Testis (tissue), 3 donors: ENCODE results near the gene TTLL3. TPM values are rescaled to one million over a fixed set of nuclear protein-coding genes. Genes with fewer than 3 reads are reported as not detected.

Source experiments
- DNase-seq: peaks from one replicate; pipeline ENCODE4 v3.0.0-alpha.2; 2019
- H3K27ac ChIP-seq, 2 donors: fragments of 200-600 bp; sonication (generic); one replicate each; pipeline ENCODE4 v1.5.1; 2019
- H3K27me3 ChIP-seq: fragments of 200-600 bp; sonication (generic); one replicate; pipeline ENCODE4 v1.5.1; 2019
- H3K36me3 ChIP-seq: fragments of 200-600 bp; sonication (generic); one replicate; pipeline ENCODE4 v1.5.1; 2017; ENCODE audit warnings: low read depth; ENCODE audit errors: missing control alignments
- H3K4me1 ChIP-seq: fragments of 200-600 bp; sonication (generic); one replicate; pipeline ENCODE4 v1.5.1; 2019
- H3K4me3 ChIP-seq, 2 donors: fragments of 200-600 bp; sonication (generic); one replicate each; pipeline ENCODE4 v1.5.1; 2017 to 2019
- H3K9me3 ChIP-seq: fragments of 200-600 bp; sonication (generic); one replicate; pipeline ENCODE4 v1.5.1; 2017
- POLR2A ChIP-seq: fragments of 450-650 bp; IDR thresholded peaks from one replicate; pipeline ENCODE4 v1.6.1; 2017; ENCODE audit warnings: antibody characterized with exemption, mild to moderate bottlenecking, moderate library complexity
- WGBS, 2 donors: methylation state at CpG; one replicate each; pipeline ENCODE4 v1.1.5; 2018; 5-methylcytosine and 5-hydroxymethylcytosine counted together
- intact Hi-C: fragments of 100-400 bp; cut with DNase I; formaldehyde crosslinking; loops from one replicate; pipeline ENCODE4 v1.15.1; 2023; ENCODE audit warnings: low total_unique reads
- polyA plus RNA-seq: library from polyadenylated mRNA; stranded (reverse); fragments of 350-450 nt; fragmentation: Illumina TruSeq; extraction: RNeasy Lipid Tissue Mini Kit (QIAGEN cat#74804); gene quantifications from one replicate; pipeline ENCODE4 v1.2.3, GENCODE V29; 2014; ENCODE audit warnings: low read depth, low replicate concordance; ENCODE audit not compliant: insufficient read depth
- total RNA-seq, 2 donors: library from RNA; depleted of rRNA; stranded (reverse); fragments of >200 nt; gene quantifications; one replicate each; pipeline ENCODE4 v1.2.3, GENCODE V29; 2016
- TF ChIP-seq, protein P1 (sequence below), 3 experiments: fragments of 450-650 bp in 2 of 3; fragments of 200-600 bp in 1 of 3; sonication (generic) in 1 of 3; IDR thresholded peaks; one replicate each; pipeline ENCODE4 v1.5.1; 2016 to 2019; ENCODE audit warnings: antibody characterized with exemption in 3 of 3, mild to moderate bottlenecking in 2 of 3, moderate library complexity in 1 of 3

Gene TTLL3
- total and polyA plus RNA-seq, 3 donors from 2014 or later = 104 to 163 (median 142) TPM

DNA sequence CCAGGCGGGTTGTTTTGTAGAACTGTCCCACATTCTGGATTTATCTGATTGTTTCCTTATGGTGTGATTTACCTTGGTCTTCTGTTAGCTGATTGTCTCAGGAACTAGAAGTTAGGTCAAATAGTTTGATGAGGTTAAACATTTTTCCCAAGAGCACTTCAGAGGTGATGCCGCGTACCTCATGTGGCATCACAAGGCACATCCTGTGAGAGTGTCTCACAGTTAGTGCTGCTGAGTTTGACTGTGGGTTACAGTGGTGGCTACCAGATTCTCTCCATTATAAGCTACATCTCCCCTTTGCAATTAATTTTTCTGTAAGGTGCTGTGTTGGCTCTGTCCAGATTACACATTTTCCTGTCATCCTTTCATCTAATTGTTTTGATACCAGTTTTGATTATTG lies 21.2 kb downstream of the TTLL3 start:
- no peak for DNase-seq
- Histone ChIP-seq H3K36me3 (no peaks in the 10 kb centered on the region), H3K27me3 (no peaks in the 10 kb centered on the region), H3K4me3 (no peak overlapping the region), H3K9me3 (no peaks in the 10 kb centered on the region), H3K27ac (no peak overlapping the region), H3K4me1 (no peaks in the 10 kb centered on the region)
- TF ChIP-seq POLR2A = no peak
- TF ChIP-seq, protein P1, sequence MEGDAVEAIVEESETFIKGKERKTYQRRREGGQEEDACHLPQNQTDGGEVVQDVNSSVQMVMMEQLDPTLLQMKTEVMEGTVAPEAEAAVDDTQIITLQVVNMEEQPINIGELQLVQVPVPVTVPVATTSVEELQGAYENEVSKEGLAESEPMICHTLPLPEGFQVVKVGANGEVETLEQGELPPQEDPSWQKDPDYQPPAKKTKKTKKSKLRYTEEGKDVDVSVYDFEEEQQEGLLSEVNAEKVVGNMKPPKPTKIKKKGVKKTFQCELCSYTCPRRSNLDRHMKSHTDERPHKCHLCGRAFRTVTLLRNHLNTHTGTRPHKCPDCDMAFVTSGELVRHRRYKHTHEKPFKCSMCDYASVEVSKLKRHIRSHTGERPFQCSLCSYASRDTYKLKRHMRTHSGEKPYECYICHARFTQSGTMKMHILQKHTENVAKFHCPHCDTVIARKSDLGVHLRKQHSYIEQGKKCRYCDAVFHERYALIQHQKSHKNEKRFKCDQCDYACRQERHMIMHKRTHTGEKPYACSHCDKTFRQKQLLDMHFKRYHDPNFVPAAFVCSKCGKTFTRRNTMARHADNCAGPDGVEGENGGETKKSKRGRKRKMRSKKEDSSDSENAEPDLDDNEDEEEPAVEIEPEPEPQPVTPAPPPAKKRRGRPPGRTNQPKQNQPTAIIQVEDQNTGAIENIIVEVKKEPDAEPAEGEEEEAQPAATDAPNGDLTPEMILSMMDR (IDR thresholded peaks at IDR 0.05) = no peak
- intact Hi-C loops = no loop called here
- WGBS, 2 donors = 94 to 97% methylated on average over 3 of the region's 3 CpGs

DNA sequence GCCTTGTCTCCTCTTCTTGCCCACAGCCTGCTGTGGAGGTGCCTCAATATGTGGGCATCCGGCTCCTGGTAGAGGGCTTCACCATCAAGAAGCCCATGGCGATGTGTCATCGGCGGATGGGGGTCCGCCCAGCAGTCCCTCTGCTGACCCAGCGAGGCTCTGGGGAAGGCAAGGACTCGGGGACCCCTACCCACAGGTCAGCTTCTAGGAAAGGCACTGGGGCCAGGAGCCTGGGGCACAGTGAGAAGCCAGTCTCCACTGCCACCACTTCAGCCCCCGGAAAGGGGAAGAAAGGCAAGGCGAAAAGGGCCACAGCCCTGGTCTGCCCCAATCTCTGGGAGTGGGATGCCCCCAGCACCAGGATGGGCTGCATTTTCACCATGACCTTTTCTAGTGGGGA lies 23.0 kb downstream of the TTLL3 start:
- no peak for DNase-seq
- H3K36me3 ChIP-seq = no peaks in the 10 kb centered on the region
- no peak overlapping the region for H3K27ac ChIP-seq
- no peak for TF ChIP-seq POLR2A
- TF ChIP-seq, protein P1 (IDR thresholded peaks at IDR 0.05) = no peak
- no peaks in the 10 kb centered on the region for H3K27me3 ChIP-seq
- no peak overlapping the region for H3K4me3 ChIP-seq
- WGBS, 2 donors = 92 to 96% methylated on average over 2 to 9 of the region's 9 CpGs
- H3K9me3 ChIP-seq = no peaks in the 10 kb centered on the region
- H3K4me1 ChIP-seq = no peaks in the 10 kb centered on the region
- intact Hi-C loops = no loop called here

DNA sequence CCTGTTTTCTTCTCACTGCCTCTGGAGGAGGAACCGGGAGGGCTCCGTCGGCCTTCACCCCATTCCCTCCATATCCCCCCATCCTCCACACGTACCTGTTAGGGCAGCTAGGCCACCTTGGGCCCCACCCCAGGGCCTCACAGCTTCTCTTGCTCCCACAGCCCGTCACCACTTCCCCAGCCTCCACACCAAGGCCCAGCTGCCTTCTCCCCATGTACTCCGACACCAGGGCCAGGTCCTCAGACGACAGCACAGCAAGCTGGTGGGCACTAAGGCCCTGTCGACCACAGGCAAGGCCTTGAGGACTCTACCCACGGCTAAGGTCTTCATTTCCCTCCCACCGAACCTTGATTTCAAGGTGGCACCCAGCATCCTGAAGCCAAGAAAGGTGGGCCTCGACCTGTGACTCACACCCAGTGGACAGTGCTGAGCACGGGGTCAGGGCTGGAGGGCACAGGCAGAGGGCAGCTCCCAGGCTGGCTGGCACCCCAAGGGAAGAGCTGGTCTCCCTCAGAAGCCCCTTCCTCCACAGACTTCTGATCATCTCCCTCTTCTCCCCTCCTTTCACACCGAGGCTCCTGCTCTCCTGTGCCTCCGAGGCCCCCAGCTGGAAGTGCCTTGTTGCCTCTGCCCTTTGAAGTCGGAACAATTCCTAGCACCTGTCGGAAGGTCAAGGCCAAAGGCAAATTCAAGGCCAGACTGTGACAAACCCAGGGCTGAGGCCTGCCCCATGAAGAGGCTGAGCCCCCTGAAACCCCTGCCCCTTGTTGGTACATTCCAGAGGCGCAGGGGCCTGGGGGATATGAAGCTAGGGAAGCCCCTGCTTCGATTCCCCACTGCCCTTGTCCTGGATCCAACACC lies 24.7 kb downstream of the TTLL3 start:
- intact Hi-C loops = no loop called here
- TF ChIP-seq, protein P1 (IDR thresholded peaks at IDR 0.05) = no peak
- no peak for TF ChIP-seq POLR2A
- no peaks in the 10 kb centered on the region for H3K9me3 ChIP-seq
- no peaks in the 10 kb centered on the region for H3K36me3 ChIP-seq
- no peak overlapping the region for H3K27ac ChIP-seq
- no peaks in the 10 kb centered on the region for H3K27me3 ChIP-seq
- no peaks in the 10 kb centered on the region for H3K4me1 ChIP-seq
- 76 to 80% methylated on average over 12 to 18 of the region's 18 CpGs for WGBS, 2 donors
- no peak overlapping the region for H3K4me3 ChIP-seq
- DNase-seq = no peak

DNA sequence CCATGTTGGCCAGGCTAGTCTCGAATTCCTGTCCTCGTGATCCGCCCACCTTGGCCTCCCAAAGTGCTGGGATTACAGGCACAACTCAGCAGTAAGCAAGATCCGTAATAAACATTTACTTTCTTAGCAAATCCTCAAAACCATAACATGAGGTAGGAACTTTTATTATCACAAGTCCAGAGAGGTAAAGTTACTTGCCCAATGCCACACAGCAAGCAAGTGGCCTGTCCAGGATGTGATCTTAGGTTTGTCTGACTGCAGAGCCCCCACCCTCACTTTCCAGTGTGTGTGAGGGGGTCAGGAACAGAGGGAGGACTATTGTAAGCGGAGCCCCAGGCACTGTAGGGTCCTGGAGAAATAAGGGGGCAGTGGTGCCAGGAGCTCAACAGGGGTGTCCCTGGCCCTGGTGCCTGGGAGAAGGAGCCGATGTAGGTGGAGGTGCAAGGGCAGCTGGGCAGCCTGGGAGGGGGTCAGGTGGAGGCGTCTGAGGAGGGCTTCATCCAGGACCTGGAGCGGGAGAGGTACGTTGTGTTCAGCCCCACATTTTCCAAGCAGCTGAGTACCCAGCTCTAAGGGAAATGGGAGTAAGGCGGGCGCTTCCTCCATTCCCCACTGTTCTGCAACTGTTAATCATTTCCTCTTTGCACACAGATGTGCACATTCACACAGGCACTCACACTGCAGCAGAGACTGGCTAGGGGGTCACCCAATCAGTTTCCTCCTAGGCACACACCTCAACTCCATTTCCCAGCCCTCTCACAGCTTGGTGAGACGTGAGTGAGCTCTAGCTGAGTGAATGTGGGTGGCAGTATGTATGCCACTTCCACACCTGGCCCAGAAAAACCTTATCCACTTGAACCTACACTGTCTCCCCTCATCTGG lies 27.9 kb downstream of the TTLL3 start:
- Histone ChIP-seq H3K27me3 (no peaks in the 10 kb centered on the region), H3K36me3 (no peaks in the 10 kb centered on the region), H3K4me1 (peaks cover 3% of the 10 kb centered on the region), H3K27ac (no peak overlapping the region), H3K9me3 (no peaks in the 10 kb centered on the region), H3K4me3 (no peak overlapping the region)
- no peak for TF ChIP-seq POLR2A
- TF ChIP-seq, protein P1 (IDR thresholded peaks at IDR 0.05) = no peak
- 86 to 90% methylated on average over 8 to 12 of the region's 12 CpGs for WGBS, 2 donors
- DNase-seq = no peak
- intact Hi-C loops = no loop called here
